Stimulated activated naive CD8-positive, alpha-beta T cell treated with anti-CD3 and anti-CD28 coated beads, Interleukin-15, Interleukin-2, amounts not matched to agents 100 U/mL and 50 U/mL, for 24 hours (primary cell): ENCODE data around the gene TEKTIP1.
"Not testable (repeated sequence)": the region's sequence is repeated elsewhere in the genome, so short reads cannot be mapped to it uniquely, and the experiment has no call there.

ENCODE experiments used
- ATAC-seq: fragments of 150-1000 bp; cut with Tn5 transposase; one replicate; pipeline ENCODE4 v1.10.0; 2021
- DNase-seq: peaks from one replicate; pipeline ENCODE4 v3.0.0; 2021

TEKTIP1 gene

DNA sequence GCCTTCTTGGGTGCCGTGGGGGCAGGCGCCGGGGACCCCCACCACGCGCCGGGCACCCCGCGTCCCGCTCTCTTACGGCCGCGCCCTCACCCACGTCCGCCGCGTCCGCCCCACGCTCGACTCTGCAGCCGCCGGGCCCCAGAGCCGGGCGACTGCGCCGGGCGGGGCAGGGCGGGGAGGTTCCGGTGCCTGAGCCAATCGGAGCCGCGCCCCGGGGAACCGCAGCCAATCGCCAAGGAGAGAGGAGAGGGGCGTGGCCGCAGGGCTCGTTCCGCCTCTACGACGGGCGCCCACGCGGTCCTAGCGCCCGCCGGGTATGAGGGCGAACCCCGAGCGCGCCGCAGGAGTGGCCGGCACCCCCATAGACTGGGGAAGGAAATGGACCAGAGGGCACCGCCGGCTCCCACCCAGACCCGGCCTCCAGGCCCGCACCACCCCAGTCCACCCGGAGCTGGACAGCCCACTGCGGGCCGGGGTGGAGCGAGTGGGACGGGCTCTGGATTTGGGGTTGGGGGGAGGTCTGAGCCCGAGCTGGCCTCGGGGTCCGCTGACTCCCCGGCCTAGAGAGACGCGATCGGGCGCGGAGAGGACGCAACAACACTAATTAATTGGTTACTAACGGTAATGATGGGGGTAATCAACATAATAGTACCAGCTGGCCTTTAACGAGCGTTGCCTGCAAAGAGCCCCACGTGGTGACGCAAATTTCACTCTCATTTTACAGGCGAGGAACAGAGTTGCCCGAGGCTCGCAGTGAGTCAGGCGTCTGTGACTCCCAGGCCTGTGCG, 18.7 kb downstream of the TEKTIP1 start, which contains the start of gene MFSD12:
MFSD12 (minus strand) TSS at position 126 of the 788 bp plus-strand sequence. CDS start 183 bp downstream, outside the sequence.
- ATAC-seq (peak; percentile 92), DNase-seq (peak; percentile 98)

DNA sequence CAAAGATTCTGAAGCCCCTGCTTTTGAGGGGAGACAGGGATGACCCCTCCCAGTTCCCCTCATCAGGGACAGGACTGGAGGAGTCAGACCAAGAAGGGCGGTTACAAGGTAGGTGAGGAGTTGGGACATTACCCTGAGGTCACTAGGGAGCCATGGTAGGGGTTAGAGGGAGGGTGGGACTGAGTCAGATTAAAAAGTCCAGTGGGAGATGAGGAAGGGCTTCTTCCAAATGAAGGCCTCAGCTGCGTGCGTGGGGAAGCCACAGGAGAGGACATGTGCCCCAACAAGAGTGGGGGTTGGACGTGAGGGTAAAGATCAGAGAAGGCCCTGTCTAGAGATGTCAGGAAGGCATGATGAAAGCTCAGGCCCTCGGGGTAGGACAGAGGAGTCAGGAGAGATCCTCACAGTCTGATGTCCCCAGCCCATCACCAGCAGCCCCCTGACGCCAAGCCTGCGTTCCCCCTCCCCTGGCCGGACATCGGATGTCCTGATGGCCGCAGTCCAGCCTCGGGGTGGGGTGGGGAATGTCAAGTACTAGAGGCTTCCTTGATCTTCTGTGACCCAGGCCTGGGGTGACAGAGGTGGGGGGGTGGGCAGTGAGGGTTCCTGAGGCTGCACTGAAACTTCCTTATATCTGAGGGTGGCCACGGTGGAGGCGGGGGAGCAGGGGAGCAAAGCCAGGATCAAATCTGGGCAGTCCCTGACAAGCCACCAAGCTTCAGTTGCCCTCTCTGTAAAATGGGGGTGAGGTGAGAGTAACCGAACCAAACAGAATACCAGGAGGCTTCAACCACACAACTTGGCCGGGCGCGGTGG, 24.9 kb downstream of the TEKTIP1 start:
- ATAC-seq (no peak), DNase-seq (no peak)

DNA sequence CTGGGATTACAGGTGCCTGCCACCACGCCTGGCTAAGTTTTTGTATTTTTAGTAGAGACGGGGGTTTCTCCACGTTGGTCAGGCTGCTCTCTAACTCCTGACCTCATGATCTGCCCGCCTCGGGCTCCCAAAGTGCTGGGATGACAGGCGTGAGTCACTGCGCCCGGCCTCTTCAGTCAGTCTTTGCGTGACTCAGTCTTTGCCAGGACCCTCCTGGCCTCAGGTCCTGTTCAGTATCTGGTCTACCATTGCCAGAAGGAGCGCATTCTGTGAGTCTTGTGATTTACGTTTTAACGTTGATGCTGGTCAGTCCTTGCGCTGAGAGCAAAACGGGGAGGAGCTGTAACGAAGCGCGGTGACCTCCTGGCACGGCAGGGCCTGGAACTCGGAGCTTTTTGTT, 26.2 kb downstream of the TEKTIP1 start:
- ATAC-seq (no peak), DNase-seq (no peak)

DNA sequence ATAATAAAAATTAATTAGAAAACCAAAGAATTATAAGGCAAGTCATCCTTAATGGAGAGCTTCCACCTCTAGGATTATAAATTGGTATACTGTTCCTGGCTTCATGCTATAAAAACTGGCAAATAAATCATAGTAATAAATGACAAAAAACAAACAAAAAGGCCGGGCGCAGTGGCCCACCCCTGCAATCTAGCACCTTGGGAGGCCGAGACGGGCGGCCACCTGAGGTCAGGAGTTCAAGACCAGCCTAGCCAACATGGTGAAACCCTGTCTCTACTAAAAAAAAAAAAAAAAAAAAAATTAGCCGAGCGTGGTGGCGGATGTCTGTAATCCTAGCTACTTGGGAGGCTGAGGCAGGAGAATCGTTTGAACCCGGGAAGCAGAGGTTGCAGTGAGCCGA, 31.1 kb downstream of the TEKTIP1 start:
- not testable (repeated sequence) for ATAC-seq, DNase-seq

DNA sequence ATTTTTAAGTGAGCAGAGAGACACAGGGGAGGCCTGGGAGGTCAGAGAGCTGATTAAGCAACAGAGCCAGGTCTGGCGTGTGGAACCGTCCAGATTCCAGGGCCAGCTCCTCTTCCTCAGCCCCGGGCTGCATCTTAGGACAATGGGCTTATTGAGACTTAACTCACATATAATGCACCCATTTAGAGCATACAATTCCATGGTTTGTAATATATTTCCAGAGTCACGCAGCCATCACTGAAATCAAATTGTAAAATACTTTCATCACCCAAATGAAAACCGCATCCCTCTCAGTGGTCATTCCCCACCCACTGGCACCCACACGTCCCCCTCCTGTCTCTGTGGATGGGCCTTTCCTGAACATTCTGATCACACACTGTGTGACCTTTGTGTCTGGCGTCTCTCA, 31.6 kb downstream of the TEKTIP1 start:
- no peak for DNase-seq
- ATAC-seq = no peak

DNA sequence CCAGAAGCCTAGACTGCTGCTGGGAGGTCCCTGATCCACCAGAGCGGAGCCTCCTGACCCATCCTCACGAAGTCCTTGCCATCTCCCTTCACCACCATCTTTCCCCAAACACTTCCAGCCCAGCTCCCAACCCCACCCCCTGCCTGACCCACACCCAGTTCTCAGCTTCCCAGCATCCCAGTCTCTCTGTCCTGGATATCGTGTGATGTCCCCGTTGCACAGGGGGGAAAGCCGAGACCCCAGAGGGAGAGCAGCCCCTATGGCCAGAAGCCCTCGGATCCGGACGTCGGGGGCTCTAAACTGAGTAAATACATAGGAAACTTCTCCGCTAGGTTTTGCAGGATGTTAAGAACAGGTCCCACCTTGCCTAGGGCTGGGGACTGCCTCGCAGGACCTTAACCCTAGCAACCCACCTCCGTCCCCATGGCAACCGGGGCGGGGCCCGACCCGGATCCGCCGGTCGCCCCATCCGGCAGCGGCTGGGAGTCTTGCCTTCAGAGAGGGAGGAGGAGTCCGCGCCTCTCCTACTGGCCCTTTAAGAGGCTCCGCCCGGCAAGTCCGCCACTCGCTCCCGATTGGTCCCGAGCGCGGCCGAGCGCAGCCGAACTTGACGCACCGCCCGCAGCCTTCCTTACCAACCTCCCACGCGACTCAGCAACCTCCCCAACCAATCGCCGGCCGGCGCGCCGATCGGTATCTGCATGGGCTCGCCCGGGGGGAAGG, 33.3 kb downstream of the TEKTIP1 start:
- DNase-seq = peak; percentile 99

DNA sequence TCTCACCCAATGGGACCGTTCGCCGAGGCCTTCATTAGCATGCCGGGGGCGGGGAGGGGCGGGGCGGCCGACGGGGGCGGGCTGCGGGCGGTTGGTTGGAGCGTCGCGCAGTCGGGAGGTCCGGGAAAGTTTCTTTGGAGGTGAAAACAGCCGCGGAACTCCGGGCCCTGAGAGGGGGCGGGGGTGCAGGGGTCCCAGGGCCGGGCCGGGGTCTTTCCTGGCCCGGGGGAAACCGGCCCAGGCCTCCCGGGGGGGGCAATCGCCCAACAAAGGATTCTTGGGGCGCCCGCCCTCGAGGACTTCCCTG, 33.8 kb downstream of the TEKTIP1 start, which contains the start of gene HMG20B:
HMG20B (plus strand) TSS at position 90 of the 307 bp plus-strand sequence. CDS start 366 bp downstream, outside the sequence.
- ATAC-seq = peak; percentile 0
- DNase-seq = no peak

More for the DNA sequence above, 33.3 kb downstream of the TEKTIP1 start:
- peak; percentile 95 for ATAC-seq

DNA sequence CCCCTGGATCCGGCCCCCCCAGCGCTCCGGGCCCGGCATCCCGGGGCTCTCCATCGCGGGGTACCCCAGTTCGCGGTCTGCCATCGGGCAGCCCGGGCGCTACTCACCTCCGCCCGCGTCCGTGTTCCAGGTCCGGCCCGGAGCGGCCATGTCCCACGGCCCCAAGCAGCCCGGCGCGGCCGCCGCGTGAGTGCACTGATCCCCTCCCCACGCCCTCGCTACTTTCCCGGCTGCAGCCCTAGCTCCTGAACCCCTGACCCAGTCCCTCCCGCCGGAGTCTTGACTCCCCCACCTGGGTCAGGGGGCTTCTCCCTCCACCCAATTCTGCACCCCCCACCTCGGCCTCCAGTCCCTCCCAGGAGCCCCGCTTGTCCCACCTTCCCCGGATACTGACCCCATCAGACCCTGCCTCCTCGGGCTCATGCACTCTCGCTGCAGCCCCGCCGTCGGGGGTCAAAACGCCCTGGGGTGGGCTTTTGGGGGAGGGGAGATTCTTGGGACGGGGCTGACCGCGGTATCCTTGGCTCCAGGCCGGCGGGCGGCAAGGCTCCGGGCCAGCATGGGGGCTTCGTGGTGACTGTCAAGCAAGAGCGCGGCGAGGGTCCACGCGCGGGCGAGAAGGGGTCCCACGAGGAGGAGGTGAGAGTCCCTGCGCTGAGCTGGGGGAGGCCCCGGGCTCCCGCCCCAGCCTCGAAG, 34.3 kb downstream of the TEKTIP1 start:
- DNase-seq = peak; percentile 52
- ATAC-seq = no peak

DNA sequence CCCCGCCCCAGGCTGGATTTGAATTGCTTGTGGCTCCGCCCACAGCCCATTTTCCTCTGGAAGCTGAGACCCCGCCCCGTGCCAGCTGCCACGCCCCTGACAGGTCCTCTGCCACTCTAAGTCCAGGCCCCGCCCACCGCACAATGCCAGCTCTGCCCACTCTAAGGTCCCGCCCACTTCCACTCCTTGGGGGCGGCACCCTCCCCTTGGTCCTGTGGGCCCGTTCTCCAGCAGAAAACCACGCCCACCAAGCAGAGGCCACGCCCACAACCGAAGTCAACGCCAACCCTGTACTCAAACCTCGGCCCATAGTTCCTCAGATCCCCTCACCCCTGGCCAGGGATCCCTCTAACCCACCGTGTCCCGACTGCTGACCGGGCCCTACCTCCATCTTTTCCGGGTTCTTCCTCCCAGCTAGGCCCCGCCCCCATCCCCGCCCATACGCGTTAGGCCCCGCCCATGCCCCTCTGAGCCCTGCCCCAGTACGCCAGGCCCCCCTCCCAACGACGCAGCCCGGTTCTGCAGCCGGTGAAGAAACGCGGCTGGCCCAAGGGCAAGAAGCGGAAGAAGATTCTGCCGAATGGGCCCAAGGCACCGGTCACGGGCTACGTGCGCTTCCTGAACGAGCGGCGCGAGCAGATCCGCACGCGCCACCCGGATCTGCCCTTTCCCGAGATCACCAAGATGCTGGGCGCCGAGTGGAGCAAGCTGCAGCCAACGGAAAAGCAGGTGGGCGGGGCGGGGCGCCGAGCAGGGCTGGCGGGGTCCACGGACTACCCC, 35.1 kb downstream of the TEKTIP1 start:
- peak; percentile 20 for ATAC-seq
- DNase-seq = peak; percentile 94

DNA sequence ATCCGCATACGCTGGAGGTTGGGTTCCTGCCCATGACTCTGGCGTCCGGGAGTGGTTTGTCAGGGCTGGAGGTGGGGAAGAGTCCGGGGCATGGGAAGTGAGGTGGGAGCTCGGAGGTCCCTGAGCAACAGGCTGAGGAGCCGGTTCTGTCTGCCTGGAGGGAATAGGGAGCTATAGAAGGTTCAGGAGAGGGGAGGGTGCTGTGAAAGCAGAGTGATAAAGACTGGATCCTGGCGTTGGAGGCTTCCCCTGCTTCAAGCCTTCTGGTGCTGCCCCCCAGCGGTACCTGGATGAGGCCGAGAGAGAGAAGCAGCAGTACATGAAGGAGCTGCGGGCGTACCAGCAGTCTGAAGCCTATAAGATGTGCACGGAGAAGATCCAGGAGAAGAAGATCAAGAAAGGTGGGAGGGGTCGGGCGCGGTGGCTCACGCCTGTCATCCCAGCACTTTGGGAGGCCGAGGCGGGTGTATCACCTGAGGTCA, 36.3 kb downstream of the TEKTIP1 start:
- DNase-seq (no peak), ATAC-seq (no peak)

DNA sequence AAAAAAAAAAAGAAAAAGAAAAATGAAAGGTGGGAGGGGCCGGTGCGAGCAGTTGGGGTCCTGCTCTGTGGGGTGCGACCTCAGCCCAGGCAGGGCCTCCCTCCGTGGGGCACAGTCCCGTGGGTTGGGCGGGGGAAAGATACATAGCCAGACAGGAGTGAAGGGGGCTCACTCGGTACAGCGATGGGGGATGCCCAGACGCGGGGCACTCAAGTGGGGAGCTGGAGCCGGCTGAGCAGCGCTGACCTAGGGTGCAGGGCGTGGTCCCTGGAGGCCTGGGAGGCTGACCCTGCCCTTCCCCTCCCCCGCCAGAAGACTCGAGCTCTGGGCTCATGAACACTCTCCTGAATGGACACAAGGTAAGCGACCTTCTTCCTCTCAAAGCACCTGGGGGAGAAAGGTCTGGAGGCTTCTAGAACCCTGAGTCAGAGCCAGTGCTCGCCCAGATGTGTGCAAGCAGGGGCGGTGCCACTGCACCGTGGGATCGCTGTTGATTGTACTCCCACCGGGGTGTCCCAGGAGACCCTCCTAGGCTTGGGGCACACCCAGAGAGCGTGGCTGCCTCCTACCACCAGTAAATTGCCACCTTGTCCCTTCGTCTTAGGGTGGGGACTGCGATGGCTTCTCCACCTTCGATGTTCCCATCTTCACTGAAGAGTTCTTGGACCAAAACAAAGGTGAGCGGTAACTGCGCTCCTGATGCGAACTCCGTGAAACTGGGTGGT, 37.1 kb downstream of the TEKTIP1 start:
- ATAC-seq = no peak
- no peak for DNase-seq

DNA sequence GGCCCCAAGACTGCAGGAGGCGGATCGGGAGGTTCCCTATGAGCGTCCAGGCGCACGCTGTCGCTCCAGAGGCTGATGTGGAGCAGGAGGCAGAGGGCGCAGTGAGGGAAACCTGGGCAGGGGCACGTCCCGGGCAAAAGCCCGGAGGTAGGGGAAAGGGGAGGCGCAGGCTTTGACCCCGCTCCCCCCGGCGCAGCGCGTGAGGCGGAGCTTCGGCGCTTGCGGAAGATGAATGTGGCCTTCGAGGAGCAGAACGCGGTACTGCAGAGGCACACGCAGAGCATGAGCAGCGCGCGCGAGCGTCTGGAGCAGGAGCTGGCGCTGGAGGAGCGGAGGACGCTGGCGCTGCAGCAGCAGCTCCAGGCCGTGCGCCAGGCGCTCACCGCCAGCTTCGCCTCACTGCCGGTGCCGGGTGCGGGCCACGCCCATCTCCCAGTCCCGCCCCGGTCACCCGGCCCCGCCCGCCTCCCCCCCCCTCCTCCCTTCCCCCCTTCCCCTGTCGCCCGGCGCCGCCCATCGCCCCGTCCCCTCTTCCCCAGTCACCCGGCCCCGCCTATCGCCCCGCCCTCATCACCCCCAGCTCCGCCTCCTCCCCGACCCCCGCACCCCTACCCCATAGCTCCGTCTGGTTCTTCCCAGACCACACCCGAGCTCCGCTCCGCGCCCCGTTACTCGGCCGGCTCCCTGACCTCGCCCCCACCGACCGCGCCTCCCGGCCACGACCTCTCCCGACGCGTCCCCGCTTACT, 37.9 kb downstream of the TEKTIP1 start:
- DNase-seq (no peak), ATAC-seq (no peak)

DNA sequence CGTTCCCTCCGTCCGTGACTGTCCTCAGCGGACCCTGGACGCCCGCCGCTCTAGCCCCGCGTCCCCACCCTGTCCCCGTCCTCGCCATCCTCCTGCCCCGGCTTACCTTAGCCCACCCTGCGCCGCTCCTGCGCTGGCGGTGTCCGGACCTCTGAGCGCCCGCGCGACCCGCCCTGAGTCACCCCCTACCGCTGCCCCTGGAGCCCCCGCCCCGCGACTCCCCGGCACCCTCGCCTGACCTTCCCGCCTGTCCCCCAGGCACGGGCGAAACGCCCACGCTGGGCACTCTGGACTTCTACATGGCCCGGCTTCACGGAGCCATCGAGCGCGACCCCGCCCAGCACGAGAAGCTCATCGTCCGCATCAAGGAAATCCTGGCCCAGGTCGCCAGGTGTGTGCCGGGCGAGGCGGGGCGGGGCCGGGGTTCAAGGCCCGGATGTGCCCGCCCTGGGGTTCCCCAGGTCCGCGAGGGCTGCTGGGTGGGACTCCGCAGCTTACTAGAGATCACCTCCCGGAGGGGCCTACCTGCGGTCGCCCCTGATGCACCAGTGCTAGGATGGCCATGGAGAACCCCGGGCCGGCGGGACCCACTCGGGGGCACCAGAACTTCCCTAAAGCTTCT, 38.9 kb downstream of the TEKTIP1 start:
- no peak for ATAC-seq
- DNase-seq = no peak

DNA sequence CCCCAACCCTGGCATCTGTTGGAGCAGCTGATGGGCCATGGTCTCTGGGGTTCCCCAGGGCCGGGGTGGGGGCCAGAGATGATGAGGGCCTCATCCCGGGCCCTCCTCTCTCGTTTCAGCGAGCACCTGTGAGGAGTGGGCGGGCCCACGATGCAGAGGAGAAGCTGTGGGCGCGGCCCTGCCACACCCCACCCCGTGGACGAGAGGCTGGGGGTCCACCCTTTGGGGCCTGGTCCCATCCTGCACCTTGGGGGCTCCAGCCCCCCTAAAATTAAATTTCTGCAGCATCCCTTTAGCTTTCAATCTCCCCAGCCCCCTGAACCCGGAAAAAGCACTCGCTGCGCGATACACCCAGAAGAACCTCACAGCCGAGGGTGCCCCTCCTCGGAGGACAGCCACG, 39.4 kb downstream of the TEKTIP1 start:
- no peak for DNase-seq
- no peak for ATAC-seq

DNA sequence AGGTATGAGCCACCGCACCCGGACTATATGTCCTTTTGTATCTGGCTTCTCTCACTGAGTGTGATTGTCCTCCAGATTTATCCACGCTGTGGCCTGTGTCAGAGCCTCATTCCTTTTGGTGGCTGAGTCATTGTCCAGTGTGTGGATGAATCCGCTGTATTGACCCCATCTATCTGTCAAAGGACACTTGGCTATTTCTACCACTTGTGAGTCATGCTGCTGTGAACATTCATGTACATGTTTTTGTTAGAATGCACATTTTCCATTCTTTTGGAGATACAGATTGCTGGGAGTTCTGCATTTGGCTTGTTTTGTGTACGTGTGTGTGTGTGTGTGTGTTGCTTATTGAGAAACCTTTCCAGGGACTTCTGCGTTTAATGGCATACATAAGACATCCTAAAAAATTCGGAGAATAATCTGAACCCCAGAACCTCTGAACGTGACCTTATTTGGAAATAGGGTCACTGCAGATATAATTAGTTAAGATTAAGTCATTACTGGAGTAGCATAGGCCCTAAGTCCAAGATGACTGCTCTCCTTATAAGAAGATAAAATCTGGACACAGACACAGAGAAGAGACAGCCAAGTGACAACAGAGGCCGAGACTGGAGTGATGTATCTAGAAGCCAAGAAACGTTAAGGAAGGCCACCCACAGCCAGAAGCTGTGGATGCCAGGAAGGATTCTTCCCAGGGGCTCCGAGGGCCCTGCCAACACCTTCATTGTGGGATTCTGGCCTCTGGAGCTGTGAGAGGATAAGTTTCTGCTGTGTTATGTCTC, 41.4 kb downstream of the TEKTIP1 start:
- DNase-seq (no peak), ATAC-seq (no peak)

DNA sequence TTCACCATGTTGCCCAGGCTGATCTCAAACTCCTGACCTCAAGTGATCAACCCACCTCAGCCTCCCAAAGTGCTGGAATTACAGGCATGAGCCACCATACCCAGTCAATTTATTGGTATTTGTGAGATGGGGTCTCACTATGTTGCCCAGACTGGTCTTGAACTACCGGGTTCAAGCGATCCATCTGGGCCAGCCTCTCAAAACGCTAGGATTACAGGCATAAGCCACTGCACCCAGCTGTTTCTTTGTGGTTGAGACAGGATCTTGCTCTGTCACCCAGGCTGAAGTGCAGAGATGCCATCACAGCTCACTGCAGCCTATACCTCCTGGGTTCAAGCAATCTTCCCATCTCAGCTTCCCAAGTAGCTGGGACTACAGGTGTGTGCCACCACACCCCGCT, 42.8 kb downstream of the TEKTIP1 start:
- not testable (repeated sequence) for DNase-seq

DNA sequence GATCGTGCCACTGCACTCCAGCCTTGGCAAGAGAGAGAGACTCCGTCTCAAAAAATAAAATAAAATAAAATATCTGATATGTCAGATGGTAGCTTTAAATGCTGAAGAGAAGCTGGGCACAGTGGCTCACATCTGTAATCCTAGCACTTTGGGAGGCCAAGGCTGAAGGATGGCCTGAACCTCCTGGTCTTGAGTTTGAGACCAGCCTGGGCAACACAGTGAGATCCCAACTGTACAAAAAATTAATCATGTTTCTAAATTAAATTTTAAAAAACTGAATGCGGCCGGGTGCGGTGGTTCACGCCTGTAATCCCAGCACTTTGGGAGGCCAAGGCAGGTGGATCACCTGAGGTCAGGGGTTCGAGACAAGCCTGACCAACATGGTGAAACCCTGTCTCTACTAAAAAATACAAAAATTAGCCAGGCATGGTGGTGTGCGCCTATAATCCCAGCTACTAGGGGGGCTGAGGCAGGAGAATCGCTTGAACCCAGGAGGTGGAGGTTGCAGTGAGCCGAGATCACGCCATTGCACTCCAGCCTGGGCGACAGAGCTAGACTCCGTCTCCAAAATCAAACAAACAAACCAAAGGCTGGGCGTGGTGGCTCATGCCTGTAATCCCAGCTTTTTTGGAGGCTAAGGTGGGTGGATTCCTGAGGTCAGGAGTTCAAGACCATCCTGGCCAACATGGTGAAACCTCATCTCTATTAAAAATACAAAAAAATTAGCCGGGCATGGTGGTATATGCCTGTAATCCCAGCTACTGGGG, 45.2 kb downstream of the TEKTIP1 start:
- DNase-seq = not testable (repeated sequence)

More for the DNA sequence above, 42.8 kb downstream of the TEKTIP1 start:
- not testable (repeated sequence) for ATAC-seq

More for the DNA sequence above, 45.2 kb downstream of the TEKTIP1 start:
- not testable (repeated sequence) for ATAC-seq
